Muscle of leg (tissue), 11 donors: ENCODE results near the gene CREB3L4. TPM values are rescaled to one million over a fixed set of nuclear protein-coding genes. Genes with fewer than 3 reads are reported as not detected.
A peak's percentile ranks its signal among the peaks of the same experiment; 100 is the strongest.

Source experiments
- DNase-seq: peaks from one replicate; pipeline ENCODE4 v3.0.0; 2013
- H3K27ac ChIP-seq: one replicate; pipeline ENCODE4 v1.5.1; 2013; ENCODE audit warnings: mild to moderate bottlenecking, low read length, control low read depth
- H3K27me3 ChIP-seq: one replicate; pipeline ENCODE4 v1.6.1; 2013; ENCODE audit warnings: low read length; ENCODE audit not compliant: control insufficient read depth, insufficient read depth
- H3K36me3 ChIP-seq: one replicate; pipeline ENCODE4 v1.6.1; 2013; ENCODE audit warnings: low read length; ENCODE audit not compliant: control insufficient read depth, insufficient read depth
- H3K4me1 ChIP-seq: one replicate; pipeline ENCODE4 v1.6.1; 2013; ENCODE audit warnings: low read length; ENCODE audit not compliant: control insufficient read depth, insufficient read depth
- H3K4me3 ChIP-seq: one replicate; pipeline ENCODE4 v1.5.1; 2013; ENCODE audit warnings: low read length, control low read depth
- H3K9me3 ChIP-seq: replicated peaks from 2 replicates; pipeline ENCODE4 v1.6.1; 2013; ENCODE audit warnings: low read depth, low read length; ENCODE audit not compliant: control insufficient read depth
- WGBS: methylation state at CpG from one replicate; pipeline ENCODE4 v1.1.5; 2013; ENCODE audit warnings: missing lambda C conversion rate; ENCODE audit not compliant: insufficient coverage; 5-methylcytosine and 5-hydroxymethylcytosine counted together
- polyA plus RNA-seq, 8 donors: library from polyadenylated mRNA; unstranded; fragments of 120-200 nt; gene quantifications; one replicate each; pipeline versions ENCODE4 v1.2.1 to v1.2.3, GENCODE V29; 2013; ENCODE audit warnings: inconsistent platforms in 1 of 8, low replicate concordance in 1 of 8; ENCODE audit not compliant: insufficient read length in 8 of 8, insufficient read depth in 1 of 8
- total RNA-seq: library from RNA; stranded (reverse); fragments of 120-200 nt; gene quantifications from one replicate; pipeline ENCODE4 v1.2.4, GENCODE V29; 2013

CREB3L4 gene
- total and polyA plus RNA-seq, 9 donors: 9.4 to 15.0 (median 11.7) TPM

GRCh38 chr1:153937331-153937730 is 30.4 kb upstream of the CREB3L4 start:
- H3K27me3 ChIP-seq: no peaks in the 10 kb centered on the region
- no peak for DNase-seq
- peaks cover 90% of the 10 kb centered on the region for H3K36me3 ChIP-seq
- no peak overlapping the region for H3K27ac ChIP-seq
- no peaks in the 10 kb centered on the region for H3K4me1 ChIP-seq
- WGBS: 90% methylated on average over 7 of the region's 10 CpGs
- no peaks in the 10 kb centered on the region for H3K9me3 ChIP-seq
- no peak overlapping the region for H3K4me3 ChIP-seq

- no peaks in the 10 kb centered on the region for H3K27me3 ChIP-seq
- no peak for DNase-seq
- H3K4me1 ChIP-seq: no peaks in the 10 kb centered on the region
- WGBS: 86% methylated on average over 1 of the region's 3 CpGs
- no peak overlapping the region for H3K27ac ChIP-seq
- no peaks in the 10 kb centered on the region for H3K9me3 ChIP-seq
- peaks cover 88% of the 10 kb centered on the region for H3K36me3 ChIP-seq
- no peak overlapping the region for H3K4me3 ChIP-seq
Measured at GRCh38 chr1:153938996-153939395, 28.7 kb upstream of the CREB3L4 start.

GRCh38 chr1:153939476-153939875 is 28.2 kb upstream of the CREB3L4 start:
- WGBS: 88% methylated on average over 12 of the region's 12 CpGs
- Histone ChIP-seq H3K9me3 (no peaks in the 10 kb centered on the region), H3K36me3 (peaks cover 87% of the 10 kb centered on the region), H3K4me3 (no peak overlapping the region), H3K4me1 (peaks cover 3% of the 10 kb centered on the region), H3K27ac (no peak overlapping the region), H3K27me3 (no peaks in the 10 kb centered on the region)
- DNase-seq: no peak

- no peak for DNase-seq
- Histone ChIP-seq H3K4me3 (no peak overlapping the region), H3K4me1 (peaks cover 13% of the 10 kb centered on the region), H3K27me3 (no peaks in the 10 kb centered on the region), H3K27ac (no peak overlapping the region), H3K9me3 (no peaks in the 10 kb centered on the region), H3K36me3 (peaks cover 76% of the 10 kb centered on the region)
- WGBS: 93% methylated on average over 8 of the region's 8 CpGs
Measured at GRCh38 chr1:153940756-153941155, 26.9 kb upstream of the CREB3L4 start.

GRCh38 chr1:153941826-153942725 is 25.6 kb upstream of the CREB3L4 start:
- WGBS: 95% methylated on average over 29 of the region's 34 CpGs
- DNase-seq: no peak
- Histone ChIP-seq H3K4me3 (no peak overlapping the region), H3K27ac (no peak overlapping the region), H3K9me3 (no peaks in the 10 kb centered on the region), H3K27me3 (no peaks in the 10 kb centered on the region), H3K36me3 (peaks cover 63% of the 10 kb centered on the region), H3K4me1 (peaks cover 17% of the 10 kb centered on the region)

- H3K36me3 ChIP-seq: peaks cover 59% of the 10 kb centered on the region
- no peaks in the 10 kb centered on the region for H3K27me3 ChIP-seq
- no peak for DNase-seq
- no peak overlapping the region for H3K4me3 ChIP-seq
- H3K27ac ChIP-seq: no peak overlapping the region
- H3K4me1 ChIP-seq: peaks cover 17% of the 10 kb centered on the region
- no peaks in the 10 kb centered on the region for H3K9me3 ChIP-seq
- 80% methylated on average over 1 of the region's 11 CpGs for WGBS
Measured at GRCh38 chr1:153942766-153943549, 24.7 kb upstream of the CREB3L4 start.

GRCh38 chr1:153944005-153944826 is 23.5 kb upstream of the CREB3L4 start:
- H3K9me3 ChIP-seq: no peaks in the 10 kb centered on the region
- WGBS: 87% methylated on average over 10 of the region's 15 CpGs
- DNase-seq: no peak
- H3K4me3 ChIP-seq: peak overlapping the region; percentile 71
- peaks cover 66% of the 10 kb centered on the region for H3K36me3 ChIP-seq
- peaks cover 17% of the 10 kb centered on the region for H3K4me1 ChIP-seq
- no peaks in the 10 kb centered on the region for H3K27me3 ChIP-seq
- H3K27ac ChIP-seq: peak overlapping the region; percentile 95

GRCh38 chr1:153944827-153945117 is 22.9 kb upstream of the CREB3L4 start:
- Histone ChIP-seq H3K9me3 (no peaks in the 10 kb centered on the region), H3K4me3 (peak overlapping the region; percentile 71), H3K36me3 (peaks cover 62% of the 10 kb centered on the region), H3K4me1 (peaks cover 17% of the 10 kb centered on the region), H3K27ac (peak overlapping the region; percentile 95), H3K27me3 (no peaks in the 10 kb centered on the region)
- WGBS: 72% methylated on average over 3 of the region's 3 CpGs
- DNase-seq: no peak

- Histone ChIP-seq H3K9me3 (no peaks in the 10 kb centered on the region), H3K4me3 (peak overlapping the region; percentile 71), H3K36me3 (peaks cover 62% of the 10 kb centered on the region), H3K4me1 (peaks cover 17% of the 10 kb centered on the region), H3K27ac (peak overlapping the region; percentile 95), H3K27me3 (no peaks in the 10 kb centered on the region)
- WGBS: 57% methylated on average over 6 of the region's 12 CpGs
- DNase-seq: peak; percentile 63
Measured at GRCh38 chr1:153945131-153945794, 22.4 kb upstream of the CREB3L4 start.
